ENCODE measurements around the gene TMEM179. TPM values are rescaled to one million over a fixed set of nuclear protein-coding genes. Genes with fewer than 3 reads are reported as not detected.

Gene TMEM179
- total RNA-seq, 4 donors from 2014 or later = not detected

DNA sequence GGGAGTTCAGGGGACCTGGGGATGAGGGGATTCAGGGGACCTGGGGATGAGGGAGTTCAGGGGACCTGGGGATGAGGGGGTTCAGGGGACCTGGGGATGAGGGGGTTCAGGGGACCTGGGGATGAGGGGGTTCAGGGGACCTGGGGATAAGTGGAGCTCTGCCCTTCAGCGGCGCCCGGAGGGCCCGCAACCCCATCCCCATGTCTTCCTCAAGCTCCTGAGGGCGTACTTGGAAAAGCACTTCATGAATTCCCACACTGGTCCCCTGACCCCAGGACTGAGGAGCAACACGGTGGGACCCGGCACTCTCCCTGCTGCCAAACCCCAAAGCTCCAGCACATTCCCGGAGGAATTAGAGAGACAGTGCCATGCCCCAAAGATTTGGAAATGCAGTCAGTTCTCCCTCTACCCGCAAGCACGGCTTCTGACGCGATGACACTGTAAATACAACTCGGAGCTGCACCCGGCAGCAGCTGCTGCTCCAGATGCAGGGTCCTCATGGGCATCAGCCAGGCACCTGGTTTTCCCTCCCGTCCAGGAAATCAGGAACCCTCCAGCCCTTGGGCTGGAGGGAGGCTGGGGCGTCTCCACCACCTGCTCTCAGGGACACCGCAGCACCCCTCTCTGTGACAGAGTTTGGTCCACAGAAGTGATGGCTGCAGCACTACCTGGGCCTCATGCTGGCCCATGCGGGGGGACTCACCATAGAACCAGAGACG lies 57.8 kb downstream of the TMEM179 start:
- peaks cover 25 to 35% (median 26%) of the 10 kb centered on the region in 3 donors for H3K27me3 ChIP-seq
- in situ Hi-C loops (cut with MboI; ENCODE audit: low sequenced_read_pairs in 4 of 4) = no loop called here
- no peak for DNase-seq

DNA sequence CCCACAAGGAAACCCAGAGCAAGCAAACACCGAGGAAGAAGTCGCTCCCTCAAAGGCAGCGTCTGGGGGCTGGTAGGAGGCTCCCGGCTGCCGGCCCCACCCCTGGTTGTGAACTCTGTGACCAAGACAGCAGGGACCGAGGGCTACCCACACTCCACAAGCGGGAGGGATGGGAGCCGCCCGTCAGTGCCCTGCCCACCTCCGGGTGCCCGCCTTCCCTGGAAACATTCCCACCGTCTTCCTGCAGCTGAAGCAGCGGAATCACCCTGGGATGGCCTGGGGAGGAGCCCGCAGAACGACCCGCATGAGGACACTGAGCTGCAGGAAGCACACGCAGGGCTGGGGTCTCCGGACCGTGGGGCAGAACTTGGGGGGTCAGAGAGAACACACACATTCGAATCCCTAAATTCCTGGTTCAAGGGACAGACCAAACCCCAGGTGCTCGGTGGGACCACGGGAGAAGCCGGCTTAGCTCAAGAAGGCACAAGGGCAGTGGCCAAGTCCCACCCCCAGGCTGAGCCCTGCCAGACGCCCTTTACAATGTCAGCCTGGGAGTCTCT lies 58.5 kb downstream of the TMEM179 start:
- no peak overlapping the region for H3K27ac ChIP-seq
- no peaks in the 10 kb centered on the region for H3K36me3 ChIP-seq
- H3K9me3 ChIP-seq = no peaks in the 10 kb centered on the region
- in situ Hi-C loops (cut with MboI; ENCODE audit: low sequenced_read_pairs in 4 of 4) (no loop called here), intact Hi-C loops (cut with DNase I; ENCODE audit: low total_unique reads) (no loop called here)
- peaks cover 26 to 39% (median 27%) of the 10 kb centered on the region in 3 donors for H3K27me3 ChIP-seq
- H3K4me3 ChIP-seq = no peak overlapping the region
- TF ChIP-seq POLR2A (IDR thresholded peaks at IDR 0.05) = no peak
- TF ChIP-seq, protein P1, sequence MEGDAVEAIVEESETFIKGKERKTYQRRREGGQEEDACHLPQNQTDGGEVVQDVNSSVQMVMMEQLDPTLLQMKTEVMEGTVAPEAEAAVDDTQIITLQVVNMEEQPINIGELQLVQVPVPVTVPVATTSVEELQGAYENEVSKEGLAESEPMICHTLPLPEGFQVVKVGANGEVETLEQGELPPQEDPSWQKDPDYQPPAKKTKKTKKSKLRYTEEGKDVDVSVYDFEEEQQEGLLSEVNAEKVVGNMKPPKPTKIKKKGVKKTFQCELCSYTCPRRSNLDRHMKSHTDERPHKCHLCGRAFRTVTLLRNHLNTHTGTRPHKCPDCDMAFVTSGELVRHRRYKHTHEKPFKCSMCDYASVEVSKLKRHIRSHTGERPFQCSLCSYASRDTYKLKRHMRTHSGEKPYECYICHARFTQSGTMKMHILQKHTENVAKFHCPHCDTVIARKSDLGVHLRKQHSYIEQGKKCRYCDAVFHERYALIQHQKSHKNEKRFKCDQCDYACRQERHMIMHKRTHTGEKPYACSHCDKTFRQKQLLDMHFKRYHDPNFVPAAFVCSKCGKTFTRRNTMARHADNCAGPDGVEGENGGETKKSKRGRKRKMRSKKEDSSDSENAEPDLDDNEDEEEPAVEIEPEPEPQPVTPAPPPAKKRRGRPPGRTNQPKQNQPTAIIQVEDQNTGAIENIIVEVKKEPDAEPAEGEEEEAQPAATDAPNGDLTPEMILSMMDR (IDR thresholded peaks at IDR 0.05 in 4 of 5, conservative IDR thresholded peaks at IDR 0.05 in 1 of 5) = no peak
- DNase-seq = no peak
- ATAC-seq = peak in 1 of 2 donors; percentile 18
- H3K4me1 ChIP-seq = no peaks in the 10 kb centered on the region

More for the DNA sequence above, 57.8 kb downstream of the TMEM179 start:
- no peaks in the 10 kb centered on the region for H3K36me3 ChIP-seq
- no peaks in the 10 kb centered on the region for H3K9me3 ChIP-seq
- no peak overlapping the region for H3K27ac ChIP-seq
- TF ChIP-seq, protein P1 (IDR thresholded peaks at IDR 0.05 in 4 of 5, conservative IDR thresholded peaks at IDR 0.05 in 1 of 5) = no peak
- no peak for TF ChIP-seq POLR2A (IDR thresholded peaks at IDR 0.05)
- no peak for ATAC-seq
- H3K4me3 ChIP-seq = no peak overlapping the region
- H3K4me1 ChIP-seq = no peaks in the 10 kb centered on the region
- intact Hi-C loops (cut with DNase I; ENCODE audit: low total_unique reads) = no loop called here

DNA sequence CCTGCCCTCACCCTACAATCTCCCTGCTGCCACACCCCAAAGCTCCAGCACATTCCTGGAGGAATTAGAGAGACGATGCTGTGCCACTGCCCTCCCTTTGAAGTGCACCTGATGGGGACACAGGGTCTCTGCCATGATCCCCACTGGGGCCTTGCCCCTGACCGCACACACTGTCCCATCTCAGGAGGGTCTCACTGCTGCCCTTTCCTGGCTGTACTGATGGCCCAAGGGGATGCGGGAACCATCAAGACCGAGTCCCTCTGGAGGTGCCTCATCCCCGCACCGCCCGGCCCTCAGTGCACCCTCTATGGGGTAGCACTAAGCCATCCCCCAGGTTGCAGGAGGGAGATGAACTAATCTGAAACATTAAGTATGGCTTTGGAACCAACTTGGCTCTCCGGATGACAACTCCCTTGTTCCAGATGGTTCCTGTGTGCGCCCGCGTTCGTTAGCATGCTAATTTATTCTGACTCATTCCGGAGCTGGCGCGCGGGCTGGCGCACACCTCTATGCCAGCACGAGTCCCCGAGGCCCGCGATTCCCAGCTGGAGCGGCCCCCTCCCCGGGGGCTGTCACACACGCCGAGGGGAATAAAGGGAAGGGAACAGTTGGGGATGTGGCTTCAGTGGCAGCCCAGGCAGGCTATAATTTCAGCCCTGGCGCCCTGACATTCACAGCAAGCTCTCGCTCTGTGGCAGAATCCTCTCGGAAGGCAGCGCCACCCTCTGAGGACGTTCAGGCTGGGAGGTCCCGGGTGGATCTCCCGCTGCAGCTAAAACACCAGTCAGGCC lies 59.2 kb downstream of the TMEM179 start:
- Histone ChIP-seq H3K9me3 (no peaks in the 10 kb centered on the region), H3K27me3 (peaks cover 26 to 39% (median 27%) of the 10 kb centered on the region in 3 donors), H3K36me3 (no peaks in the 10 kb centered on the region), H3K4me1 (no peaks in the 10 kb centered on the region), H3K4me3 (no peak overlapping the region), H3K27ac (no peak overlapping the region)
- in situ Hi-C loops (cut with MboI; ENCODE audit: low sequenced_read_pairs in 4 of 4) (no loop called here), intact Hi-C loops (cut with DNase I; ENCODE audit: low total_unique reads) (no loop called here)
- ATAC-seq (no peak), DNase-seq (no peak)
- TF ChIP-seq, protein P1 (IDR thresholded peaks at IDR 0.05 in 4 of 5, conservative IDR thresholded peaks at IDR 0.05 in 1 of 5) = no peak
- no peak for TF ChIP-seq POLR2A (IDR thresholded peaks at IDR 0.05)

- in situ Hi-C loops (cut with MboI; ENCODE audit: low sequenced_read_pairs in 4 of 4) (no loop called here), intact Hi-C loops (cut with DNase I; ENCODE audit: low total_unique reads) (no loop called here)
- ATAC-seq = no peak
- no peak overlapping the region for H3K27ac ChIP-seq
- H3K27me3 ChIP-seq = peaks cover 26 to 39% (median 27%) of the 10 kb centered on the region in 3 donors
- no peak for DNase-seq
- no peaks in the 10 kb centered on the region for H3K9me3 ChIP-seq
- no peaks in the 10 kb centered on the region for H3K4me1 ChIP-seq
- TF ChIP-seq POLR2A (IDR thresholded peaks at IDR 0.05) = no peak
- TF ChIP-seq, protein P1 (IDR thresholded peaks at IDR 0.05 in 4 of 5, conservative IDR thresholded peaks at IDR 0.05 in 1 of 5) = no peak
- H3K4me3 ChIP-seq = no peak overlapping the region
- H3K36me3 ChIP-seq = no peaks in the 10 kb centered on the region
Measured at GRCh38 chr14:104544362-104544961, 60.1 kb downstream of the TMEM179 start.
